SK-N-SH treated with all-trans-retinoic acid at 6 μM for 48 hours (cell line): ENCODE data around the gene ABHD17B.

Source experiments
- ATAC-seq: fragments of 200-7000 bp; cut with Tn5 transposase; 3 replicates; pipeline ENCODE4 v1.9.1; 2020; ENCODE audit warnings: mild to moderate bottlenecking, moderate library complexity
- ARNTL ChIP-seq: fragments of 450-650 bp; formaldehyde crosslinking; IDR thresholded peaks from 2 replicates; pipeline ENCODE4 v1.5.0; 2020; ENCODE audit warnings: low read depth, mild to moderate bottlenecking, moderate library complexity, borderline replicate concordance
- BACH2 ChIP-seq: fragments of 250-450 bp; sonication (Bioruptor Pico); IDR thresholded peaks from 2 replicates; pipeline ENCODE4 v1.9.0; 2021; ENCODE audit warnings: mild to moderate bottlenecking, borderline replicate concordance
- CSDC2 ChIP-seq: fragments of 250-450 bp; sonication (Bioruptor Pico); IDR thresholded peaks from 2 replicates; pipeline ENCODE4 v1.5.0; 2020; ENCODE audit warnings: mild to moderate bottlenecking, moderate library complexity
- ESRRG ChIP-seq: fragments of 250-450 bp; sonication (Bioruptor Pico); IDR thresholded peaks from 2 replicates; pipeline ENCODE4 v1.6.1; 2021; ENCODE audit warnings: mild to moderate bottlenecking
- GLIS3 ChIP-seq: fragments of 250-450 bp; sonication (Bioruptor Pico); IDR thresholded peaks from 2 replicates; pipeline ENCODE4 v1.5.0; 2020; ENCODE audit warnings: mild to moderate bottlenecking, moderate library complexity
- ISL1 ChIP-seq: fragments of 250-450 bp; sonication (Bioruptor Pico); IDR thresholded peaks from 2 replicates; pipeline ENCODE4 v2.1.2; 2022; ENCODE audit warnings: mild to moderate bottlenecking, moderate library complexity
- OSR1 ChIP-seq: fragments of 250-450 bp; sonication (Bioruptor Pico); IDR thresholded peaks from 2 replicates; pipeline ENCODE4 v1.8.0; 2022; ENCODE audit warnings: moderate library complexity, mild to moderate bottlenecking, inconsistent platforms
- PATZ1 ChIP-seq: fragments of 250-450 bp; sonication (Bioruptor Pico); IDR thresholded peaks from 2 replicates; pipeline ENCODE4 v1.8.0; 2020; ENCODE audit warnings: mild to moderate bottlenecking, moderate library complexity, borderline replicate concordance
- POU6F1 ChIP-seq: fragments of 250-450 bp; sonication (Bioruptor Pico); IDR thresholded peaks from 2 replicates; pipeline ENCODE4 v1.8.0; 2021; ENCODE audit warnings: low read depth, mild to moderate bottlenecking, moderate library complexity, borderline replicate concordance
- PPARA ChIP-seq: fragments of 250-450 bp; sonication (Bioruptor Pico); IDR thresholded peaks from 2 replicates; pipeline ENCODE4 v1.5.0; 2020; ENCODE audit warnings: mild to moderate bottlenecking, borderline replicate concordance
- RARB ChIP-seq: fragments of 250-450 bp; sonication (Bioruptor Pico); IDR thresholded peaks from 2 replicates; pipeline ENCODE4 v1.8.0; 2021; ENCODE audit warnings: mild to moderate bottlenecking, moderate library complexity
- TCF4 ChIP-seq: fragments of 250-450 bp; sonication (Bioruptor Pico); IDR thresholded peaks from 2 replicates; pipeline ENCODE4 v1.8.0; 2021; ENCODE audit warnings: mild to moderate bottlenecking, moderate library complexity, borderline replicate concordance
- TOX ChIP-seq: fragments of 250-450 bp; sonication (Bioruptor Pico); IDR thresholded peaks from 2 replicates; pipeline ENCODE4 v1.8.0; 2021; ENCODE audit warnings: mild to moderate bottlenecking, moderate library complexity, borderline replicate concordance
- TSHZ2 ChIP-seq: fragments of 250-450 bp; sonication (Bioruptor Pico); IDR thresholded peaks from 2 replicates; pipeline ENCODE4 v1.5.0; 2020; ENCODE audit warnings: mild to moderate bottlenecking, moderate library complexity
- ZC3H10 ChIP-seq: fragments of 250-450 bp; sonication (Bioruptor Pico); IDR thresholded peaks from 2 replicates; pipeline ENCODE4 v1.5.1; 2021; ENCODE audit warnings: mild to moderate bottlenecking, moderate library complexity
- ZFP3 ChIP-seq: fragments of 250-450 bp; sonication (Bioruptor Pico); IDR thresholded peaks from 2 replicates; pipeline ENCODE4 v1.5.0; 2020; ENCODE audit warnings: mild to moderate bottlenecking, moderate library complexity
- ZFP30 ChIP-seq: fragments of 450-650 bp; formaldehyde crosslinking; IDR thresholded peaks from 2 replicates; pipeline ENCODE4 v1.5.0; 2022; ENCODE audit warnings: mild to moderate bottlenecking, moderate library complexity
- ZNF565 ChIP-seq: fragments of 450-650 bp; formaldehyde crosslinking; conservative IDR thresholded peaks from 2 replicates; pipeline ENCODE4 v1.5.0; 2020; ENCODE audit warnings: low read depth, mild to moderate bottlenecking, moderate library complexity
- ZNF70 ChIP-seq: fragments of 450-650 bp; formaldehyde crosslinking; IDR thresholded peaks from 2 replicates; pipeline ENCODE4 v1.5.0; 2020; ENCODE audit warnings: mild to moderate bottlenecking, moderate library complexity
- ZNF8 ChIP-seq: fragments of 450-650 bp; formaldehyde crosslinking; IDR thresholded peaks from 2 replicates; pipeline ENCODE4 v1.5.0; 2020; ENCODE audit warnings: mild to moderate bottlenecking, moderate library complexity
- TF ChIP-seq, protein P1 (sequence below): fragments of 250-450 bp; sonication (Bioruptor Pico); IDR thresholded peaks from 2 replicates; pipeline ENCODE4 v1.5.1; 2021; ENCODE audit warnings: mild to moderate bottlenecking, moderate library complexity
- TF ChIP-seq, protein P2 (sequence below): fragments of 250-450 bp; sonication (Bioruptor Pico); IDR thresholded peaks from 2 replicates; pipeline ENCODE4 v1.5.1; 2020; ENCODE audit warnings: low read depth, mild to moderate bottlenecking, moderate library complexity

Gene ABHD17B

DNA sequence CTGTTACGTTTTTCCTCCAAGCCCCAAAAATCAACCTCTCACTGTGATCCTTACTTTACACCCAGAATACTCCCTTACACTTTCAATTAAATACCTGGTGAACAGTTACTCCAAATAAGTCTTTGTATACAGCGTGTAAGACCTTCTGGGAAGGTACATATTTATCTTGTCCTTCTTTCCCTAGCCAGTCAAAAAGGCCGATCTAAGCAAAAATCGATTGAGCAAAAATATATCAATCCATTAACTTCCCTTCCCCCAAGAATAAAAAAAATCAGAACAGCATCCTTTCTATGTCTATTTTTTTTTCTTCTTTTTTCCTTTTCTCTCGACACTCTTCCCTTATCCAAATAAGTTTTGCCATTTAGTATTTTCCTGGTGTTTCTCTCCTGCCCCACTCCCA, 71.3 kb downstream of the ABHD17B start (continued):
- no peak for TF ChIP-seq POU6F1 (CRISPR knock-in tag)

- no peak for ATAC-seq
- no peak for TF ChIP-seq ZNF565 (CRISPR knock-in tag)
- TF ChIP-seq GLIS3: no peak
- no peak for TF ChIP-seq ESRRG (CRISPR knock-in tag)
- no peak for TF ChIP-seq ARNTL
- TF ChIP-seq ZFP3 (CRISPR knock-in tag): no peak
- no peak for TF ChIP-seq ISL1 (CRISPR knock-in tag)
- TF ChIP-seq, protein P1, sequence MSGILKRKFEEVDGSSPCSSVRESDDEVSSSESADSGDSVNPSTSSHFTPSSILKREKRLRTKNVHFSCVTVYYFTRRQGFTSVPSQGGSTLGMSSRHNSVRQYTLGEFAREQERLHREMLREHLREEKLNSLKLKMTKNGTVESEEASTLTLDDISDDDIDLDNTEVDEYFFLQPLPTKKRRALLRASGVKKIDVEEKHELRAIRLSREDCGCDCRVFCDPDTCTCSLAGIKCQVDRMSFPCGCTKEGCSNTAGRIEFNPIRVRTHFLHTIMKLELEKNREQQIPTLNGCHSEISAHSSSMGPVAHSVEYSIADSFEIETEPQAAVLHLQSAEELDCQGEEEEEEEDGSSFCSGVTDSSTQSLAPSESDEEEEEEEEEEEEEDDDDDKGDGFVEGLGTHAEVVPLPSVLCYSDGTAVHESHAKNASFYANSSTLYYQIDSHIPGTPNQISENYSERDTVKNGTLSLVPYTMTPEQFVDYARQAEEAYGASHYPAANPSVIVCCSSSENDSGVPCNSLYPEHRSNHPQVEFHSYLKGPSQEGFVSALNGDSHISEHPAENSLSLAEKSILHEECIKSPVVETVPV: no peak
- no peak for TF ChIP-seq ZFP30
- TF ChIP-seq PATZ1: no peak
- TF ChIP-seq TOX (CRISPR knock-in tag): no peak
- no peak for TF ChIP-seq OSR1 (CRISPR knock-in tag)
- TF ChIP-seq, protein P2, sequence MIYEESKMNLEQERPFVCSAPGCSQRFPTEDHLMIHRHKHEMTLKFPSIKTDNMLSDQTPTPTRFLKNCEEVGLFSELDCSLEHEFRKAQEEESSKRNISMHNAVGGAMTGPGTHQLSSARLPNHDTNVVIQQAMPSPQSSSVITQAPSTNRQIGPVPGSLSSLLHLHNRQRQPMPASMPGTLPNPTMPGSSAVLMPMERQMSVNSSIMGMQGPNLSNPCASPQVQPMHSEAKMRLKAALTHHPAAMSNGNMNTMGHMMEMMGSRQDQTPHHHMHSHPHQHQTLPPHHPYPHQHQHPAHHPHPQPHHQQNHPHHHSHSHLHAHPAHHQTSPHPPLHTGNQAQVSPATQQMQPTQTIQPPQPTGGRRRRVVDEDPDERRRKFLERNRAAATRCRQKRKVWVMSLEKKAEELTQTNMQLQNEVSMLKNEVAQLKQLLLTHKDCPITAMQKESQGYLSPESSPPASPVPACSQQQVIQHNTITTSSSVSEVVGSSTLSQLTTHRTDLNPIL (CRISPR knock-in tag): no peak
- no peak for TF ChIP-seq TSHZ2
- TF ChIP-seq ZC3H10 (CRISPR knock-in tag): no peak
- TF ChIP-seq ZNF70 (CRISPR knock-in tag): no peak
- no peak for TF ChIP-seq BACH2 (CRISPR knock-in tag)
- no peak for TF ChIP-seq ZNF8
- TF ChIP-seq PPARA (CRISPR knock-in tag): no peak
- no peak for TF ChIP-seq CSDC2 (CRISPR knock-in tag)
- no peak for TF ChIP-seq RARB
- TF ChIP-seq, all 23 proteins: peak for 0
Observed at GRCh38 chr9:71835596-71835995, 75.4 kb downstream of the ABHD17B start.

GRCh38 chr9:71830929-71831328, 80.1 kb downstream of the ABHD17B start:
- no peak for ATAC-seq
- TF ChIP-seq ESRRG (CRISPR knock-in tag): no peak
- no peak for TF ChIP-seq ZNF565 (CRISPR knock-in tag)
- TF ChIP-seq BACH2 (CRISPR knock-in tag): no peak
- TF ChIP-seq, protein P2 (CRISPR knock-in tag): no peak
- TF ChIP-seq TCF4 (CRISPR knock-in tag): no peak
- no peak for TF ChIP-seq ZNF70 (CRISPR knock-in tag)
- TF ChIP-seq PATZ1: no peak
- TF ChIP-seq, protein P1: no peak
- no peak for TF ChIP-seq ZNF8
- no peak for TF ChIP-seq GLIS3
- TF ChIP-seq ISL1 (CRISPR knock-in tag): no peak
- TF ChIP-seq ZFP3 (CRISPR knock-in tag): no peak
- TF ChIP-seq PPARA (CRISPR knock-in tag): no peak
- TF ChIP-seq ARNTL: no peak
